Measurements from ENCODE around the gene DUSP23.

DNA sequence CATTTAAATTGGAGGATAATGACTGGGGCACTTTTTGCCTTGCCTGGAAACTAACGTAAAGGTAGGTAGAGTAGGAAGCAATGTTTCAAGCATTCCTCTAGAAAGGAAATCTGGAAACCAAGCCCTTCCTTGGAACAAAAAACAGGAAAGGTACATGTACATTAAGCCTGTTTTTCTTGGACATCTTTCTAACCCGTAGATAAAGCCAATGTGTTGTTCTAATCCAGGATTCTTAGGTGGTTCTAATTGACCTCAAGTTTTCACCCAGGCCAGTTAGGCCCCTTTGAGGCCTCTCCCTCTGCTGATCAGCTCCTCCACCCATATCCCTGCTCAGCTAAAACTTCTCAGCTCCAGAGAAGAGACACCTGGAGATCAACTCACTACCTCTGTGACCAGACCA, 6.3 kb upstream of the DUSP23 start:
- TF ChIP-seq, protein P1, sequence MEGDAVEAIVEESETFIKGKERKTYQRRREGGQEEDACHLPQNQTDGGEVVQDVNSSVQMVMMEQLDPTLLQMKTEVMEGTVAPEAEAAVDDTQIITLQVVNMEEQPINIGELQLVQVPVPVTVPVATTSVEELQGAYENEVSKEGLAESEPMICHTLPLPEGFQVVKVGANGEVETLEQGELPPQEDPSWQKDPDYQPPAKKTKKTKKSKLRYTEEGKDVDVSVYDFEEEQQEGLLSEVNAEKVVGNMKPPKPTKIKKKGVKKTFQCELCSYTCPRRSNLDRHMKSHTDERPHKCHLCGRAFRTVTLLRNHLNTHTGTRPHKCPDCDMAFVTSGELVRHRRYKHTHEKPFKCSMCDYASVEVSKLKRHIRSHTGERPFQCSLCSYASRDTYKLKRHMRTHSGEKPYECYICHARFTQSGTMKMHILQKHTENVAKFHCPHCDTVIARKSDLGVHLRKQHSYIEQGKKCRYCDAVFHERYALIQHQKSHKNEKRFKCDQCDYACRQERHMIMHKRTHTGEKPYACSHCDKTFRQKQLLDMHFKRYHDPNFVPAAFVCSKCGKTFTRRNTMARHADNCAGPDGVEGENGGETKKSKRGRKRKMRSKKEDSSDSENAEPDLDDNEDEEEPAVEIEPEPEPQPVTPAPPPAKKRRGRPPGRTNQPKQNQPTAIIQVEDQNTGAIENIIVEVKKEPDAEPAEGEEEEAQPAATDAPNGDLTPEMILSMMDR (IDR thresholded peaks at IDR 0.05), result no peak
- no peak for TF ChIP-seq POLR2A (IDR thresholded peaks at IDR 0.05)

All from stomach (tissue), 4 donors.